Stimulated activated CD4-positive, alpha-beta T cell treated with anti-CD3 and anti-CD28 coated beads, Interleukin-4, amount 100 ng/mL, for 48 hours (primary cell): ENCODE data around the gene CDC42BPB.

ENCODE experiments used
- DNase-seq, 2 donors: peaks; one replicate each; pipeline ENCODE4 v3.0.0-alpha.2; 2020; ENCODE audit warnings: low read depth in 2 of 2

The CDC42BPB gene, protein sequence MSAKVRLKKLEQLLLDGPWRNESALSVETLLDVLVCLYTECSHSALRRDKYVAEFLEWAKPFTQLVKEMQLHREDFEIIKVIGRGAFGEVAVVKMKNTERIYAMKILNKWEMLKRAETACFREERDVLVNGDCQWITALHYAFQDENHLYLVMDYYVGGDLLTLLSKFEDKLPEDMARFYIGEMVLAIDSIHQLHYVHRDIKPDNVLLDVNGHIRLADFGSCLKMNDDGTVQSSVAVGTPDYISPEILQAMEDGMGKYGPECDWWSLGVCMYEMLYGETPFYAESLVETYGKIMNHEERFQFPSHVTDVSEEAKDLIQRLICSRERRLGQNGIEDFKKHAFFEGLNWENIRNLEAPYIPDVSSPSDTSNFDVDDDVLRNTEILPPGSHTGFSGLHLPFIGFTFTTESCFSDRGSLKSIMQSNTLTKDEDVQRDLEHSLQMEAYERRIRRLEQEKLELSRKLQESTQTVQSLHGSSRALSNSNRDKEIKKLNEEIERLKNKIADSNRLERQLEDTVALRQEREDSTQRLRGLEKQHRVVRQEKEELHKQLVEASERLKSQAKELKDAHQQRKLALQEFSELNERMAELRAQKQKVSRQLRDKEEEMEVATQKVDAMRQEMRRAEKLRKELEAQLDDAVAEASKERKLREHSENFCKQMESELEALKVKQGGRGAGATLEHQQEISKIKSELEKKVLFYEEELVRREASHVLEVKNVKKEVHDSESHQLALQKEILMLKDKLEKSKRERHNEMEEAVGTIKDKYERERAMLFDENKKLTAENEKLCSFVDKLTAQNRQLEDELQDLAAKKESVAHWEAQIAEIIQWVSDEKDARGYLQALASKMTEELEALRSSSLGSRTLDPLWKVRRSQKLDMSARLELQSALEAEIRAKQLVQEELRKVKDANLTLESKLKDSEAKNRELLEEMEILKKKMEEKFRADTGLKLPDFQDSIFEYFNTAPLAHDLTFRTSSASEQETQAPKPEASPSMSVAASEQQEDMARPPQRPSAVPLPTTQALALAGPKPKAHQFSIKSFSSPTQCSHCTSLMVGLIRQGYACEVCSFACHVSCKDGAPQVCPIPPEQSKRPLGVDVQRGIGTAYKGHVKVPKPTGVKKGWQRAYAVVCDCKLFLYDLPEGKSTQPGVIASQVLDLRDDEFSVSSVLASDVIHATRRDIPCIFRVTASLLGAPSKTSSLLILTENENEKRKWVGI (N-terminal part only)

GRCh38 chr14:103057372-103058163 is at the start of gene CDC42BPB:
Gene CDC42BPB, minus strand, starts transcription at chr14:103057549. Its CDS starts 376 bp downstream, at chr14:103057173.
- peak; percentile 42 to 49 for DNase-seq

DNA sequence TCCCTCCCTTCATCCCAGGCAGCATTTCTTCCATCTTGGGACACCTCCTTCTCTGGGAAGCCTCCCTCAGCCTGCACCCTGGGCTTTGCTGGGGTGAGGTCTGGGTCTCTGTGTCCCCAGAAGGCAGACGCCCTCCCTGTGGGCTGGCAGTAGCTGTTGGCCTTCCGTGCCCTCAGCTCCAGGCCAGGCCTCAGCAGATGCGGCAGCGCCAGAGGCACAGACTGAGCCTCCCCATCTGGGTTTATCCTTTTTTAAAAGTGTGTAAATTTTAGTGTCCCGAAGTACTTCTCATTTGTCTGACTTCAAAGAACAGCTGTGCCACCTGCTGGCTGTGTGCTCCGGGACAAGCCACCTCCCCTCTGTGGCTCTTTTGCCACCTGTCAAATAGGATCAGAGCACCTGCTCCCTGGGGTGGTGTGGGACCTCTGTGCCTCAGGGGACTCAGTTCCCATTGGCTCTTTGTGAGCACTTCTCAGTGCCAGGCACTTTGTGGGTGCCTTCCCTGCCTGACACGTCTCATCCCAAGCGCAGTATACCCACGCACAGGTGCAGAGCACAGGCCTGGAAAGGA is 48.3 kb upstream of the CDC42BPB start:
- no peak for DNase-seq

DNA sequence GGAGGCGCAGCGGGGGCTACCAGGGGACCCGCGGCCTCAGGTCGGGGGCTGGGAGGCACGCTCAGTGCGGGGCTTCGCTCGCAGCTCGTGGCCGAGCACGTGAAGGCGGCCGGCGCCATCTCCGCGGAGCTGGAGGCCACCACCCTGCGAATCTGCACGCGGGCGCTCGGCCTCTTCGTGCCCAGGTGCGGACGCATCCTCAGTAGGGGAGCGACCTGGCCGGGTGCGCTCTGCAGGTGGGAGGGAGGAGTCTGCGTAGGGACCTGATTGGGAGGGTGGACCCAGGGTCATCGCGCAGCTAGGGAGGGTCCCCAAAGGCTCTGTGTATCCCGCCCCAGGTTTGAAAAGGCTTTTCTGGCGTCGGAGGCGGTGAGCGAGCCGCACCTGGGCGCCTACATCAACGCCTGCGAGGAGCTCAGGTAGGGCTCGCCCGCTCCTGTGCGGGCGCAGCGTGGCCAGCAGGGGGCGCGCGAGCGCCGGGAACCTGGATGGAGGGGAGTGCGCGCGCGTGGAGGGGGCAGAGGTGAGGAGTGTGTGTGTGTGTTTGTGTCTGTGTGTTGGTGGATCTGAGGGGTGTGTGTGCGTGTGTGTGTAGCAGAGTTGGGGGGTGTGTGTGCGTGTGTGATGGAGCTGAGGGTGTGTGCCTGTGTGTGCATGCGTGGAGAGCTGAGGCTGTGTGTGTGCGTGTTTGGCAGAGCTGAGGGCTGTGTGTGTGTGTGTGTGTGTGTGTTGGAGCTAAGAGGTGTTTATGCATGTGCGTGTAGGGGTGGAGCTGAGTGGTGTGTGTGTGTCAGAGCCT is 47.5 kb upstream of the CDC42BPB start:
- peak; percentile 53 to 70 for DNase-seq

DNA sequence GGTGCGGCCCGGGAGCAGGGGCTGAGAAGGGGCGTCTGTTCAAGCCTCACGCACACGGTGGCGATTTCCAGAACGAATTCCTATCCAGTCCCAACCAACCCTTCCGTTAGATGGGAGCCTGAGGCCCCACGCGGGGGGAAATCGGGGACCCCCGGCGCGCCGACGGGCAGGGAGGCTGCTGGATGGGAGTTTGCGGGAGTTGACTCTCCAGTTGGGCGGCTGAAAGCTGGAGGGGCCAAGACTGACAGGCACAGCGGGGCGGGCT is 47.0 kb upstream of the CDC42BPB start:
- DNase-seq: no peak

DNA sequence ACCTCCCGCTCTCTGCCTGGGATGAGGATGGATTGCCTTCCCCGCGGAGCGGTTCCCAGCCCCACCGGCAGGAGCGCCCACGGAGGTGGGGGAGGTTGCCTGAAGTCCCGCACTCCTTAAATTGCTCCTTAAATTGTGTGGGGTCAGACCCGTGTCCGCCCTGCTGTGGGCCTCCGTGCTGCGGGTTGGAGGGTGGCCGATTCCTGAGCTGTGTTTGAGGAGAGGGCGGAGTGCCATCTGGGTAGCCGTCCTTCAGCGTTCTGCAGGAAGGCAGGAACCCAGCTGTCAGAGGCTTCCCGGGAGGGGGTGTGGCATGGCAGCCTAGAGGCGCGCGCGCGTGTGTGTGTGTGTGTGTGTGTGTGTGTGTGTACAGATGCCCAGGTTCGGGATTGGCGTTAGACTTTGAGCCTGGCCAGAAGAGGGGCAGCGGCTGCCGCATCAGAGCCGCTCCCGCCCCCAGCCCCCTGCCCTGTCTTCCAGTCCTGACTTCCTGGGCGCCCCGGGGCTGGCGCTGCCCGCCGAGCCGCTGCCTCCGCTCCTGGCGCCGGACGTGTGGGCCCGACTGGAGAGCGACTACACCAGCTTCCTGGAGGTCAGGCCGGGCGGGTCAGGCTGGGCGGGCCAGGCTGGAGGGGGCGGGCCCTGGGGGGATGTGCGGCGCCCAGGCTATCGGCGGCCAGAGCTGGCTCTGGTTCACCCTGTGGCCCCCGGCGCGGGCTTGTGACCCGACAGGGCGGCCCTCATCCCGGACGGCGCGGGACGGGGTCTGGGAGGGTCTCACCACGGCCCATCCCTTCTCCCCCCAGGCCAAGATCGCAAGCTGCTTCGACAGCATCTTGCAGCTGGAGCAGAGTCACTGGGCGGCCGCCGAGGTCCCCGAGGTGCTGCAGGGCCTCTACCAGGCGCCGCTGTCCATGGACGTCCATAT is 46.4 kb upstream of the CDC42BPB start:
- no peak for DNase-seq

- no peak for DNase-seq
Observed at GRCh38 chr14:103102689-103103260, 45.4 kb upstream of the CDC42BPB start.

- no peak for DNase-seq
Observed at GRCh38 chr14:103101963-103102688, 44.8 kb upstream of the CDC42BPB start.

DNA sequence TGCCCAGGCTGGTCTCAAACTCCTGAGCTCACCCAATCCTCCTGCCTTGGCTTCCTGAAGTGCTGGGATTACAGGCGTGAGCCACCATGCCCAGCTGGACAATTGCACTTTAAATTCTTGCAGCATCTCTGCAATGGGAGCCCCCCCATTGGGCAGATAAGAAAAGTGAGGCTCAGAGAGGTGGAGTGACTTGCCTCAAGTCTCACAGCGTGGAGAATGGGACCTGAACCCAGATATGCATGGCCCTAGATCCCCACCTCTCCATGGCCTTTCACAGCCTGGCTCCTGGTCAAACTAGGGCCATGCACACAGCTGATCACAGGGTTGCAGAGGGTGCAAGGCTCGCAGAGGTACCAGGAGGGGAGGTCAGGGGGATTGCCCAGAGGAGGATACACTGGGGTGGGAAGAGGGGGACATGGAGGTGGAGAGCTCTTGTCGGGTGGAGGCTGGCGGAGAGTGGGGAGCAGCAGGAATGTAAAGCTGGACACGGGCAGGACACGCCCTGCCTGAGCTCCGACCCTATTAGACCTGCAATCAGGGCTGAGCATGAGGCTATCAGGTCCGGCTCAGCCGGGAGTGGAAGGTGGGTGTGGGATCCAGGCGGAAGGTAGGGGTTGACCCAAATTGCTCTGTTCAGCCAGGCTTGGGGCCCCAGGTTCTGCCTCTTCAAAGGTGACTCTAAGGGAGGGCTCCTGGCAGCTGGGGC is 44.1 kb upstream of the CDC42BPB start:
- DNase-seq: no peak

DNA sequence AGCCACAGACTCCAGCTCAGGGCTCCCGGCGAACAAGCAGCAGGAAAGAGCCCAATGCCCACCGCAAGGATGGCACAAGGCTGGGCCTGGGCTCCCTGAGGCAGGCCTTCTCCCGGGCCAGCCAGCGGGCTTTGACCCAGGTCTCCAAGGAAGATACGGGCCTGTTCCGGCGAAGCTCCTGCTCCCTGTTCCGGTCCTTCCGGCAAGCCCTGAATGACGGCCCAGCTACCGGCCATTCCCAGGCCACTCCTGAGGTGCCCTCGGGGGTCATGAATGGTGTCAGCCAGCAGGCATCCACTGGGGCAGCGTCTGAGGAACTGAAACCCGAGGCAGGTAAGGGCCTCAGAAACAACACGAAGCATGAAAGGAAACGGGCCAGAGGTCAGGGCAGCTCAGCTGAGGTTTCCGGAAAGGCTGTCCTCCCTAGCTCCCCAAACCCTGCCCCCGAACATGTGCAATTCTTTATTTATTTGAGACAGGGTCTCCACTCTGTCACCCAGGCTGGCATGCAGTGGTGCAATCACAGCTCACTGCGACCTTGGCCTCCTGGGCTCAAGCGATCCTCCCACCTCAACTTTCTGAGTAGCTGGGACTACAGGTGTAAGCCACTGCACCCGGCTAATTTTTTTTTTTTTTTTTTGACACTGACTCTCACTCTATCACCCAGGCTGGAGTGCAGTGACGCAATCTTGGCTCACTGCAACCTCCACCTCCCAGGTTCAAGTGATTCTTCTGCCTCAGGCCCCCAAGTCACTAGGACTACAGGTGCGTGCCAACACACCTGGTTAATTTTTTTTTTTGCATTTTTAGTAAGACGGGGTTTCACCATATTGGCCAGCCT is 43.2 kb upstream of the CDC42BPB start:
- no peak for DNase-seq

GRCh38 chr14:103099733-103100280 is 42.5 kb upstream of the CDC42BPB start:
- DNase-seq: no peak

DNA sequence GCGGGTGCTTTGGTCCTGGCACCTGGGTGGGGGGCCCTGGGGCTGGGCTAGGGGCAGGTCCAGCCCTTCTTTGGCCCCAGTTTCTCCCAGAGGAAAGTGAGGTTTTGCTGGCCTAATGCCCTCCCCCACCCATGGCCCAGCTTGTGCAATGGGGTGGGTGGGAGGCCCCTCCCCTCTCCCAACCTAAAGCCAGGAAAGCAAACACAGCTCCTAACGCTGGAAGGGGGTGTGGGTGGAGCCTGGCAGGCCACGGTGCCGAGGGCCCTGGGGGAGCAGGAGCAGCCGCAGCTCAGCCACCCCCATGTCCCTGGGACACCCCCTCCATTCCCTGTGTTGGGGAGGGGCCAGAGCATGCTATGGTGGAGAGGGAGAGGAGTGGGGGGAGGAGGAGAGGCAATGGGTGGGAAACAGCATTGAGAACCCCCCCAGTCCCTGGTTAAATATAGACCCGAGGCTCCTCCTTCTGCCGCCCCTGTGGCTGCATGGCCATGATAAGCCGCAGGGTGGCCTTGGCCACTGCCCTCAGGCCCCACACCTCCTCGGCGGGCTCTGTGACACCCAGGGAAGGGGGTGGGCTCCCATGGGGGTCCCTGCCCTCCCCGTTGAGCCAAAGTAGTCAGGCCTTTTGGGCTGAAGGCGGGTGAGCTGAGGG is 41.9 kb upstream of the CDC42BPB start:
- DNase-seq: no peak

DNA sequence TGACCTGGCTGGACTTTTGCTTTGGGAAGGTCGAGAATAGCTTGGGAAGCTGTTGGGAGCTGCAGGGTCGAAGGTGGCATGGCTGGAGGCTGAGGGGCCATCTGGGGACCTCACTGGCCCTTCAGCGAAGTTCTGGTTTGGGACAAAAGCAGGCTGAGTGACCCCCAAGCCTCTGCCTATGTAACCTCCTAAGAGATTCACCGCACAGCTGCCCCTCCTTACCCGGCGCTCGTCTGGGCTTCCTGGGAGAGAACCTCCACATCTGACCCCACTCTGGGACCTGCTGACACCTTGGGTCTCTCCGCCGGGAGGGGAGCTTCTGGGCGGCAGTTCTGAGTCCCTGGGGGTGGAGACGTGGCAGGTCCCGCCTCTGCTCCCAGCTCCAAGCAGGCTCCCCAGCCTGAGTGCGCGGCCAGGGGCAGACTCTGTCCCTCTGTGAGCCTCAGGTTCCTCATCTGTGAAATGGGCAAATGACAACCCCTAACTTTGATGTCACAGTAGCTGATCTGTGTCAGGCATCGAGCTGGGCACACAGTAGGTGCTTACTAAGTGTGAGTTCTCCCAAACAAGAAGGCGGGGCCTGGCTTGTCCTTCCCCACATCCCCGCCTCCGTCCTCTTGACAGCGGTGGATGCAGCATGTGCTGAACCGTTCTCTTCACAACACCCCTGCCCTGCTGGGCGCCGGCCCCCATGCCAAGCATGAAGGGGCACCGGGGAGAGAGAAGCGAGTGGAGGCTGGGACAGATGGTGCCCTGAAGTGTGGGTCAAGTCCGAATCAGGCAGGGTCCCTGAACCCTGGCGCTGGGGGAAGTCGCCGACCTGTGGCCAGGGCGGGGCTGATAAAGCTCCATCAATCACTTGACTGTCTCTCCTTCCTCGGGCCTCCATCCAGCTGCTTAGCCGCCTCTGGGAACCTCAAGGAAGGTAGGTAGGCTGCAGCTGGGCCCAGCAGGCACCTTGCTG is 40.9 kb upstream of the CDC42BPB start:
- no peak for DNase-seq

DNA sequence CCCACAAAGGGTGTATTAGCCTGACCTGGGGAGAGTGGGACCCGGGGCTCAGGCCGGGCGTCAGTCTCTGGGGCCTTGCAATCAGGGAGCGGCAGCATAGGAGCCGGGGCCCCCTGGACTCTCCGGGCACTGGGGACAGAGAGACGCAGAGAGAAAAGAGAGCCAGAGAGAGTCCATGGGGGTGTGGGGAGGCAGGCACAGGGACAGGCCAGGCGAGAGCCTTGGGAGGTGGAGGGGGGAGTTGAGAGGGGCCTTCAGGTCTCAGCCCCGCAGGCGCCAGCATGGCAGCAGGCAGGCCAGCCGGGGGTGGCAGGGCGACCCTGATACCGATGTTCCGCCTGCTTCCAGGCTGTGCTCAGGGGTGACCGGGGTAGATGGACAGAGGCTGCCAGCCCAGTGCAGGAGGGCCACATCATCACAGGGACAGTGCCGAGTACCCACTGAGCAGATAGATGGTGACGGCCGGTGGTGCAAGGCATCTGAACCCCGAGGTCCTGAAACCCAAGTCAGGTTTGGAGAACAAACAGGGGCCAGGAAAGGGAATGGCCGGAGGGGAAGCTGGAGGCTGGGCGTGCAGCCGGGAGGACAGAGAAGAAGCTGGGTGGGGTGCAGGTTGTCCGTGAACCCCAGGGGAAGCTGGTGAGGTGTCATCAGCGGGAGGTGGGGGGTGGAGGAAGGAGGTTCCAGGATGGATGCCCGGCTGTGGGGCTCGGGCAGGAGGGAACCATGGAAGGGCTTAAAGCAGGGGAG is 40.1 kb upstream of the CDC42BPB start:
- no peak for DNase-seq

DNA sequence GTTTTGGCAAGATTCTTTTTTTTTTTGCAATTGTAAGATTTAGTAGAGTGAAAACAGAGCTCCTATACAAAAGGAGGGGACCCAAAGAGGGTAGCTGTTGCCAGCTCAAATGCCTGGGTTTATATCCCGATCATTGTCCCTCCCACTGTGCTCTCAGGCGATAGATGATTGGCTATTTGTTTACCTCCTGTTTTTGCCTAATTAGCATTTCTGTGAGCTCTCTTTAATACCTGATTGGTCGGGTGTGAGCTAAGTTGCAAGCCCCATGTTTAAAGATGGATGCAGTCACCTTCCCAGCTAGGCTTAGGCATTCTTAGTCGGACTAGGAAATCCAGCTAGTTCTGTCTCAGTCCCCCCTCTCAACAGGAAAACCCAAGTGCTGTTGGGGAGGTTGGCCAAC is 39.0 kb upstream of the CDC42BPB start:
- no peak for DNase-seq
